UCSD-AML1 (cell line): Measurements from ENCODE around the gene SHISA6.

Source experiments
- DNase-seq: peaks from one replicate; lab custom pipeline; 2025; ENCODE audit not compliant: unreplicated experiment; lab: John Stamatoyannopoulos, UW

SHISA6 gene

DNA sequence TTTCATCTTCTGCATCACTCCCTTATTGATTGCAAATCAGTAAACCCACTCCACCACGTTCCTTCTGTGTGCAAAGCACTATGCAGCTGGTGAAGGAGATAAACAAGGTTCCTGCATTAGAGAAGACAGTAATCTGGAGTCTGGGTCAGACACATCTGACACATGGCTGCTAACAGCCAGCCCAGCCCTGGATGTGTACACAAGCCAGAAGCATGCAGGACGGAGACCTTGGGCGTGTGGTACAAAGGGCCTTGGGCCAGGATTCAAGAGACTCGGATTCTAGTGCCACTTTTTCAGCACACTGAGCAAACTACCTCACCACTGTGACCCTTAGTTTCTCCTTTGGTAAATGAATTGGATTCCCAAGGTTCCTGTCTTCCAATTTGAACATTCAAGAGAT lies 270.7 kb downstream of the SHISA6 start:
- no peak for DNase-seq

DNA sequence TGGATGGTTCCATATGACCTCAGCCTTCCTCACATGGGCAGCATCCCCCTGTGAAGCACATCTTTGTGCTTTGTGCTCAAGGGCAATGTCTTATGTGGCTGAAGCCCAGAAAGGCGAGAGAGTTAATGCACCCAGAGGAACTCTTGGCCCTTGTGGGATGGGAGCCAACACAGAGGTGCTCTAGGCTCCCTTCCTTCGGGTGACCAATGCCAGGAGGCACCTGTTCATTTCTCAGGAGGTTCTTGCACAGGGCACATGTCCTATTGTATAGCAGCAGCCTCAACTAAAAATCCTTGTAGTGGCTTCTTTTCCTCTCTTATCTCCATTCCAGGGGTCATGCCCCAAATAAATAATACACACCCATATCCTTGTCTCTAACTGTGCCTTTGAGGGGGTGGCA lies 273.6 kb downstream of the SHISA6 start:
- DNase-seq: no peak

DNA sequence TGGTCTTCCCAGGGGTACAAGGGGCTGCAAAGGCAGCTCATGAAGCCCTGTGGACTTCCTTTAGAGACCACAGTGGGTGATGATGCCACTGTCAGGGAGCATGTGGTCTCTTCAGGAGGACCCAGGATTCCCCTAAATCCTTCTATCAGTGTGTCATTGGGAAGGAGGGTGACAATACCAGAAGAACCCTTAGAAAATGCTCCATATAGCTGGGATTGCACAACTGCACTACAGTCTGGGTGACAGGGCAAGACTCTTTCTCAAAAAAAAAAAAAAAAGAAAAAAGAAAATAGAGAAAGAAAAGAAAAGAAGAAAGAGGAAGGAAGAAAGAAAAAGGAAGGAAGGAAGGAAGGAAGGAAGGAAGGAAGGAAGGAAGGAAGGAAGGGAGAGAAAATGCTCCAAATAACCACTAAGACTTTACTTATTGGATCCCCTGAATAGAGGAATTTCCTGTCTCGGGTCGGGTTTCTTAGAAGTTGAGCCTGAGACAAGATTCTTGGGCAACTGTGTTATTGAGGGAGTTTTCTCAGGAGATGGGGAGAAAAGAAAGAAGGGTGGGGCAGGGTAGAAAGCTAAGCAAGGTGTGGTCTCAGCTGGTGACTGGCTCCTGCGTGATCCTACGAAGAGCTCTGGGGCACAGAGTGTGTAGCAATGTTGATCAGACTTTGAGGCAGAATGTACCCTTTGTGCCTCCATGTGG lies 274.1 kb downstream of the SHISA6 start:
- no peak for DNase-seq

DNA sequence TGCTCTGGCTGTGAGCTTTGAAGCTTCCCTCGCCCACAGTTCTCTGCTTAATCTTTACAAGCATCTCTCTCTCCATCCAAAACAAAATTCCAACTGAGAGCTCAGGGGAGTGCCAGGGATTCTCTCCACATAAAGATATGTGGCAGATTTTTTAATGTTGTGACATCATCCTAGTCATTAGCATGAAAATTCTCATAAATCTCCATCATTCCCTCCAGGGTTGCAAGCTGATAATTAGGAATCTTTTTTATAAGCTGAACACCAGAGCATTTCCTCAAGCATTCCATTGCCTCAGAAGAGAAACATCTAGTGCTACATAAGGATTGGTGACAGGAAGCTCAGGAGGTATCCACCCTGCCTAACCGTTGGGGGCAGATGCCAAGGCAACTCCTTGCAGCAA lies 274.9 kb downstream of the SHISA6 start:
- no peak for DNase-seq

DNA sequence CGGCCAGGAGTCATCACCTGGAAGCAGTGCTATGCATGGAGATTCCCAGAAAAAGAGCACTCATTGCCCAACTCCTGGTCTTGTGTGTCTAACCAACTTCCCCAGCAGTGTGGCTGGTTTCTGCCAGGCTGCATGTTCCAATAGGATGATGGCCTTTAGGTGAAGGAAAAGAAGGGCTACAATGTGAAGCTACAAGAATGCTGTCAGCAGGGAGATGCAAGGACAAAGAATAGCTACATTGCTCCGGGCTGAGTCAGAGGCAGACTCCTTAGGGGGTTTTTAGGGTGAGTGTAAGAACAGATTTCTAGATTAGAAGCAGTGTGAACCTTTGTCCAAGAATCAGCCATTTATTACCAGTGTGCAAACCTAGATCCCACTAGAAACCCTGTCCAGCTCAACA lies 294.2 kb downstream of the SHISA6 start:
- no peak for DNase-seq

DNA sequence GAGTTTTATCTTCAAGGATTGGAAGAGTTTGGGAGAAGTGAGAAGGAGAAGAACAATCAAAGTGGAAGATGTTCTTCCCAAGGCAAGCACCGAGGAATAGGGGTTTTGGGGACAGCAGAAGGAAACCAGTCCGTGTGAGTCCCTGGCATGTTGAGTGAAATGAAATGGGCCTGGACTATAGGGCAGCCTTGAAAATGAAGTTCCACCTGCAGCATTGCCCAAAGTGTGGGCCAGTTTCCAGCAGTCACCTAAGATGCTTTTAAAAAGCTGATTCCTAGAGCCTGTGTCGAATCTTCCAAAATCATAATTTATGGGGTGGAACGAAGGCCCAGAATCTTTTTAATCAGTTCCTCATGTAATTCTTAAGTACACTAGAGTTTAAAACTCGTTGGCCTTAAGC lies 297.4 kb downstream of the SHISA6 start:
- no peak for DNase-seq

DNA sequence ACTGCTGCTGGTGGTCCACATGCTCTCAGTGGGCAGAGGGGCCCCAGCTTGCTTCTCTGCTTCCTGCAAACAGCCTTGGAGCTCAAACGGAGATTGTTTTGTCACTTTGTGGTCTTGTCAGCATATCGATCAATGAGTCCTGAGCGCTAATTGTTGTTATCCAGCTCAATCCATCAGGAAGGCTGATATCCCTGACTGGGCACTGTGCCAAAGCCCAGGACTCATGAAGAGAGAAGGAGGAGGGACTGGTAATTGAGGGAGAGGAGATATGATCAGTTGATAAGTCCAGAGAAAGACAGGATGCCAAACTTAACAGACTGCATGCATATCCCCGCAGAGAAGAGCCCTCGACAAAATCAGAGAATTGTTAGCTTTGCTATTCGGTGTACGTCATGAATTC lies 298.6 kb downstream of the SHISA6 start:
- no peak for DNase-seq

DNA sequence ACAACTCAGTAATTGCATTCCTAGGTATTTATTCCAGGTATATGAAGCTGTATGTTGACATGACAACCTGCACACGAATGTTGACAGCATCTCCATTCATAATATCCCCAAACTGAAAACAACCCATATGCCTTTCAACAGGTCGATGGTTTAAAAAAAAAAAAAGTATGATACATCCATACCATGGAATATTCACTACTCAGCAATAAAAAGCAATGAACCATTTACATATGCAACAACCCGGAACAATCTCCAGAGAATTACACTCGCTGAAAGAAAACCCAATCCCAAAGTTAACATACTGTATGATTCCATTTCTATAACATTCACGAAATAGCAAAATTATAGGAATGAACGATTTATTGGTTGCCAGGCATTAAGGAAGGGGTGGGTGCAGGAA lies 304.0 kb downstream of the SHISA6 start:
- DNase-seq: no peak

DNA sequence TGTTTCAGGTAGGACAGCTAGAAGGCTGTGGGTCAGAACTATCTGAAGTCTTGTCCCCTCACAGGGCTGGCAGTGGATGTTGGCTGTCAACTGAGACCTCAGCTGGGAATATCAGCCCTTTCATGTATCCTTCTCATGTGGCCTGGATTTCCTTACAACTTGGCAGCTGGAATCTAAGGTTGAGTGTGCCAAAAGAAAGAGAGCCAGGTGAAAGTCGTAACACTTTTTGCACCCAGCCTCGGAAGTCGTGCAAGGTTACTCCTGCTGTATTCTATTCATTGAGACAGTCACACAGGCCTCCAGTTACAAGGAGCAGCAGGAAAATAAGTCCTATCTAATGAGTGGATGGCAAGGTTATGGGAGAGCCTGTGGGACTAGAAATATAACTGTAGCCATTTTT lies 304.7 kb downstream of the SHISA6 start:
- DNase-seq: no peak

DNA sequence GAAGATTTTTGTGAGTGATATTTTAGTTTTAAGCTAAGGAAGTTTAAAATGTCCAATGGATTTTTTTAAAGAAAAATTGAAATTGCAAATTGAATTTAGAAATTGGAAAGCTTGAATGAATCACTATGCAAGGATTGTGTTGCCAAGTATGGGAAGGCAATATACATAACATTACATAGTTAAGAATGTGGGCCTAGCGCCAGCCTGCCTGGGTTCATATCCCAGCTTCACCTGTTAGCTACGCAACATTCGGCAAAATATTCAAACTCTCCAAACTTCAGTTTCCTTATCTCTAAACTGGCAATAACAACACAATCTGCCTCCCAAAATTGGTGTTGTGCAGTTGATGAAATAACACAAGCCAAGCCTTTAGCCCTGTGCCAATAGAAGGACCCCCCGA lies 306.8 kb downstream of the SHISA6 start:
- no peak for DNase-seq

DNA sequence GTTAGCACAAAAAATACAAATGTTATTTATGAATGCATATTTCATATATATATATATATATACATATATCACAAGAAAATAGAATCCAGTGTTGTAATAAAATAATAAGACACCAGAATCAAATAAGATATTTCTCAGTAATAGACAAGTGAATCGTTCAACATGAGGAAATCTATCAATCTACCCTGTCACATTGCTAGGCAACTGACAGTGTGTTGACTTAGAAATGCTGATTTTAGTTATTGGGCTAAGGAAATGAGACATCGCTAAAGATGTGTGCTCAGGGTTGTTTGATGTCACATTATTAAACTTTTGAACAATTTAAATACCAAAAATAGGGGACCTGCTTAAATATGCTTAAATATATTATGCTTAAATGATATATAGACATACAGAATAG lies 307.4 kb downstream of the SHISA6 start:
- DNase-seq: no peak

DNA sequence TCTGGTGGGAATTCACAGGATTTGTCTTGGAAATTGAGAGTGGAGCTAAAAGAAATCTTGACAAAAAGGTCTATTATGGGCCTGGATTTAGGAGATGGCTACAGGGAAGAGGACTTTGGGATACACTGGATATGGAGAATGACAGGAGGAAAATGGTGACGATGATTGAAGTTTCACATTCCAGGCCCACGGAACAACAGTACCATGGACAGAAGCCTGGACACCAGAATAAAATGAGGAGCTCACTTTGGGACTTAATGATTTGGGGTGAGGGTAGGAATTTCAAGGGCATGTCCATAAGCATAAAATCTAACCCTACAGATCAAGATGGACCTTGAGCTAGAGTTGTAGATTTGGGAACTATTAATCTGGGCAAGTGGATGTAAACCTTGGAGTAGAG lies 309.4 kb downstream of the SHISA6 start:
- DNase-seq: no peak

DNA sequence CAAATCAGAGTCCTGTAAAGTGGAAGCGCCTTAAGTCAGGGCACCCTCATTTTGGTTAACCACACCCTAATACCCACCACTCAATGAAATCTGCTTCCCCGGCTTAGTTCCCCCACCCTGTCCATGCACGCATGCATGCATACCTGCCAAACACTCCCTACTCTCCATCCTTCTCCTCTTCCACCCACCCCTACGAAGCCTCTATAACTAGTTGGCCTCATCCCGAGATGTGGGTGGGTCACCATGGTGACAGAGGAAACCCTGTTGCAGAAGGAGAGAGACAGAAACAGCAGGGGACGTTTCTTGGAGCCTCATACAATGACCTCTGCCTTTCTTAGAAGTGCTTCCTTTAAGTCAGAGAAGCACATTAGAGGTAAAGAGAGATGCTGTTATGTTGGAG lies 310.4 kb downstream of the SHISA6 start:
- DNase-seq: no peak

DNA sequence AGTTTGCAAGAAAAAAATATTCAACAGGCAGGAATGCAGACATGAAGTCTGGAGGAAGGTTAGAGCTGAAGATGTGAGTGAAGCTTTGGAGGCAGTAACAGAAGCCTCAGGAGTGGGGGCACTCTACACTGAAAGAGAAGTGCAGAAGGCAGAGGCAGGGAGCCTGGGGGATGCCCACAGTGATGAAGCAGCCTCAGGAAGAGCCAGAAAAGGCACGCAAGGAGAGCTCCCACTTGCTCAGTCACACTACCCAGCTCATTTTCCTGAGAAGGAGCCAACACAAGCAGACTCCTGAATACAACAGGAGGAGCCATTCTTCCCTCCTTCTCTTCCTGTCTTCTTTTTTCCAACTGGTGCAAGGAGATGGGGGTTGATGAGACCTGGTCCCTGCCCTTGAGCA lies 312.1 kb downstream of the SHISA6 start:
- no peak for DNase-seq

DNA sequence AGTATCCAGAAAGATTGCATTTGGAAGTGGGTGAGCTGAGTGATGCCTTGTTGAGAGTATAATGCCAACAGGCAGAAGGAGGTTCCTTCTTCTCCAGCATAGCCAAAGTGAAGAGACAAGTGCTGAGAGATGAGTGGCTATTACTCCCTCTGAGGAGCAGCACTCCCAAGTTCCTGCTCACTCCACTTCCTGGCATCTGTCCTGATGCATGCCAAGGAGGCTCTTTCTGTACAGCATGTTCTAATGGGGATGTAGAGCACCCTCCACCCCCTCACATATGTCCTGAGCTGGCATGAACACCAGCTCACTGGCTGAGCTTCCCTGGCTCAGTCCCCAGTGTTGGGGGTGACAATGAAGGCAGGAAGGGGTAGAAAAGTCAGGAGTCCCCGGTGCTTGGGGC lies 313.0 kb downstream of the SHISA6 start:
- DNase-seq: no peak

DNA sequence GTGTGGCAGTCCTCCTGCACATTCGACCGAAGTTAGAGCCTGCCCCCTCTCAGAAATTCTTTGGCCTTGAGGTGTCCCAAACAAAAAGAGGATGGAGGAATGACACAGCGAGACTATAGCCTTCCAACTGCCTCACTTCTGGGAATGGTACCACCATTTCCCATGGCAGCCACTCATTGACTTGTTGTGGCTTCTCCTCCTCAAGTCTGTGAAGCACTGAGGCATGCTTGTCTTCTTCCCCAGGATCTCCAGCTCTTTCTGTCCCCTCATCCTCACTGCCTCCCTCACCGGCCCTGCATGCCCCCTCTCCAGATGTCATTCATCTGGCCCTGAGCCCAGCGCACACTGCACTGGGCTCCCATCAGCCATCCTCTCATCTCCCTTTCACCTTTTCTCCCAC lies 313.5 kb downstream of the SHISA6 start:
- no peak for DNase-seq

DNA sequence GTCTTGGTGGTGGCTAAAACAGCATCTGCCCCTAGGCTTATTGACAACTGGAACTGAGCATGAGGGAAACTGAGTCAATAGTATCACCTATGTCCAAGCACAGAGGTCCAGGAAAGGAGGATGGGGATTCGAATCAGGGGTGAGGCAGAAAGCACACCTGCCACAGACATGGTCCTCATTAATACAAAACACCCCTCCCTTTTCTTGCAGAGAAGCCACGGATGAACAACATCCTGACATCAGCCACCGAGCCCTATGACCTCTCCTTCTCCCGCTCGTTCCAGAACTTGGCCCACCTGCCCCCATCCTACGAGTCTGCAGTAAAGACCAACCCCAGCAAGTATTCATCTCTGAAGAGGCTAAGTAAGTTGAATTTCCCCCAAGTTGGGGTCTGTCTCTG lies 314.5 kb downstream of the SHISA6 start:
- no peak for DNase-seq

DNA sequence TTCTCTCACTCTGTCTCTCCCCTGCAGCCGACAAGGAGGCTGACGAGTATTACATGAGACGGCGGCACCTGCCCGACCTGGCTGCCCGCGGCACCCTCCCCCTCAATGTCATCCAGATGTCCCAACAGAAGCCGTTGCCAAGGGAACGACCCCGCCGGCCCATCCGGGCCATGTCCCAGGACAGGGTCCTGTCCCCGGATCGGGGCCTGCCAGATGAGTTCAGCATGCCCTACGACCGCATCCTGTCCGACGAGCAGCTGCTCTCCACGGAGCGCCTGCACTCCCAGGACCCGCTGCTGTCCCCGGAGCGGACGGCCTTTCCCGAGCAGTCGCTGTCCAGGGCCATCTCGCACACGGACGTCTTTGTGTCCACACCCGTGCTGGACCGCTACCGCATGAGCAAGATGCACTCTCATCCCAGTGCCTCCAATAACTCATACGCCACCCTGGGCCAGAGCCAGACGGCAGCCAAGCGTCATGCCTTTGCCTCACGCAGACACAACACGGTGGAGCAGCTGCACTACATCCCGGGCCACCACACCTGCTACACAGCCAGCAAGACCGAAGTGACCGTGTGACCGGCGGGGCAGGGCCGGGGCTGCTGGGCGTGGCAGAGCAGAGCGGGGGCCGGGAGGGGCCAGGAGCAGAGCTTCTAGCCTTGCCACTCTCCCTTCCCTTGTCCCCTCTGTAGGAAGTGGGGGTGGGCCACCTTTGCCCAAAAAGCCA lies 316.9 kb downstream of the SHISA6 start:
- no peak for DNase-seq

DNA sequence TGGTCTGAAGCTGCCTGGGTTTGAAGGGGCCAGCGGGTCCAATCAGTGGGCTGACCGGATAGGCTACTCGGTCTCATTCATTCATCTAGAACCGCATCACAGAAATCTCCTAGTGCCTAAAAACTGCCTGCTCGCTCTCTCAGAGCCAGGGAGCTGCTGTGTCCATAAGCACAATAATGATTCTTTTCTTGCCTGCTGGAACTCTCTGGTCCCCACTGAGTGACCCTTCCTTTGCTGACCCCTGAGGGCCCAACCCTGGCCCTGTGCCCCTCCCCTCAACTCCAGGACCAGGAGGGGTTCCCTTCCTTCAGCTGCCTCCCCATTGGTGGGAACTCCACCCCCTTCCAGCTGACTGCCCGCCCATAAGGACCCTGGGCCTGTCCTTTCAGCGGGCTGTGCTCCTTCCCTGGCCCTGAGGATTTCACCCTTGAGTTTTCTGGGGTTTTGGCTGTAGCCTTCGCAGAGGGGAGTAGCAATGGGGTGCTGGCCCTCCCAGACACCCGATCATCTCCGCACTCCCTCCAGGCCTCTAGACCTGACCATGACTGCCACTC lies 317.7 kb downstream of the SHISA6 start:
- no peak for DNase-seq

DNA sequence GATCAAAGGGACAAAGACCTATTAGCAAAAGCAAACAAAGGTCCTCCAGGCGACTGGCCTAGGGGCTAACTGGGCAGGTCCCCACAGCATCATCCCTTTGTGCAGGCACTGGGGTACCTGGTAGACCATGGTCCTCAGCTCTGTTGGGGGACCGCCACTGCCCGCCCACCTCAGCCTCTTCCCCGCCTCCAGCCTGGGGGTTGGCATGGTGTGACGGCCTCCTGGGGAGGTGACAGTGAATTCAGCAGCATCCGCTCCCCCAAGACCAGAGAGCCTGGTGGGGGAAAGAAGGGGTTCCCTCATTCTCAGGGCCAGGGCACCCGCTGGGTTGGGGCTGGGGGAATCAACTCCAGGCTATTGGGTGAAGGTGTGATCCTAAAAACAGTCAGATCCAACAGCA lies 318.6 kb downstream of the SHISA6 start:
- no peak for DNase-seq

DNA sequence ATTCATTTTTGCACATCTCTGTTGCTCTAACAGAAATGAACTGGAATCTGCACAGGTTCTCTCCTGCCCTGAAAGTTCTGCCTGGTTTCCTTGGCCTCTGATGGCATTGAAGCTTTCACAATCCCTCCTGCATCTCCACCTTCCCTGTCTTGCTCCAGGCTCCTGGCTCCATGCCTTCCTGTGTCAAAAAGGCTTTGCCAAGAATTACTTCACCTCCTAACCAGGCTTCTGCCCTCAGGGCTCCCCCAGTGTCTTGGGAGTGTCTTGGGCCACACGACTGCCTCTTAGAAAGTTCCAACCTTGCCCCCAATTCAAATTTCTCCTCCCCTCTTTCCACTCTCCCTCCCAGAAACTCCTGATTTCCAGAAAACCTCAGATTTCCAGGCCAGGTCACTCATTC lies 320.3 kb downstream of the SHISA6 start:
- no peak for DNase-seq

DNA sequence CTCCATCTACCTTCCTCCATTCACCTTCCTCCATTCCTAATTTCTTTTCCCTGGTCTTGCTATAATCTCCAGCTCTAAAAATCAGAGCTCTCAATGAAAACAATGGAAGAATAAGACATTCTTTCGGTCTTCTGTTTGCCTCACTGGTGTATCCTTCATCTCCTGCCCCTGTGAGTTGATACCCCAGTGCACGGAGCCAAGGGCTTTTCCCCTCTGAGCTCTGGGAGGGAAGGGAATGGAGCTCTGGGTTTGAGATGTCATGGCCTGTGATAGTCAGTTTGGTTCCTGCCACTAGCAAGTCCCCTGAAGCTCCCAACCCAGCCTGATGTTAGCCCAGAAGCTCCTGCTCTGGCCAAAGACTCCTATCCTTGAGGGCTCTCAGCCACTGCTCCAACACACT lies 320.7 kb downstream of the SHISA6 start:
- no peak for DNase-seq
